GM18505 (cell line): Measurements from ENCODE around the gene TNNT3.
"Not testable (repeated sequence)": the region's sequence is repeated elsewhere in the genome, so short reads cannot be mapped to it uniquely, and the experiment has no call there.

Experiments
- ATAC-seq: cut with Tn5 transposase; IDR thresholded peaks from one replicate; pipeline ENCODE4 v1.9.1; 2021; ENCODE audit not compliant: unreplicated experiment
- POLR2A ChIP-seq: IDR thresholded peaks from 4 replicates; pipeline ENCODE4 v1.6.1; 2011; ENCODE audit warnings: borderline replicate concordance; ENCODE audit not compliant: insufficient read depth, insufficient read length; ENCODE audit errors: extremely low read depth

Gene TNNT3

GRCh38 chr11:1878137-1879031 is 41.1 kb upstream of the TNNT3 start:
- no peak for TF ChIP-seq POLR2A
- no peak for ATAC-seq

GRCh38 chr11:1879342-1879940 is 40.1 kb upstream of the TNNT3 start:
- ATAC-seq = no peak
- no peak for TF ChIP-seq POLR2A

GRCh38 chr11:1879941-1880720 is 39.4 kb upstream of the TNNT3 start:
- no peak for TF ChIP-seq POLR2A
- ATAC-seq = no peak

- ATAC-seq = no peak
- no peak for TF ChIP-seq POLR2A
Observed at GRCh38 chr11:1880746-1881441, 38.6 kb upstream of the TNNT3 start.

- TF ChIP-seq POLR2A = no peak
- ATAC-seq = no peak
Observed at GRCh38 chr11:1881442-1882264, 37.9 kb upstream of the TNNT3 start.

GRCh38 chr11:1882265-1883238 is 37.0 kb upstream of the TNNT3 start:
- TF ChIP-seq POLR2A = no peak
- no peak for ATAC-seq

- TF ChIP-seq POLR2A = no peak
- no peak for ATAC-seq
Observed at GRCh38 chr11:1883346-1884302, 35.9 kb upstream of the TNNT3 start.

GRCh38 chr11:1884303-1884700 is 35.2 kb upstream of the TNNT3 start:
- TF ChIP-seq POLR2A = no peak
- ATAC-seq = no peak

- not testable (repeated sequence) for ATAC-seq
Observed at GRCh38 chr11:1886551-1886950, 33.0 kb upstream of the TNNT3 start.
